CD4-positive, alpha-beta T cell (primary cell): Measurements from ENCODE around the gene AHNAK2. TPM values are rescaled to one million over a fixed set of nuclear protein-coding genes. Genes with fewer than 3 reads are reported as not detected.

Experiments used
- ATAC-seq: fragments of 200-7000 bp; cut with Tn5 transposase; one replicate; pipeline ENCODE4 v1.10.0; 2022; ENCODE audit warnings: mild to moderate bottlenecking; ENCODE audit not compliant: poor library complexity
- CTCF ChIA-PET: fragments of 350-600 bp; sonication (Branson Sonifier 250); formaldehyde crosslinking; loops from one replicate; lab custom pipeline; 2021; ENCODE audit warnings: antibody characterized with exemption, inconsistent platforms; lab: Charles Lee
- POLR2A ChIA-PET: fragments of 350-600 bp; sonication (Branson Sonifier 250); formaldehyde crosslinking; loops from one replicate; lab custom pipeline; 2021; ENCODE audit warnings: antibody characterized with exemption, inconsistent platforms; lab: Charles Lee
- DNase-seq, 14 experiments: peaks; one replicate each; pipeline ENCODE4 v3.0.0-alpha.2; 2013 to 2020; ENCODE audit warnings: mixed read lengths in 2 of 14
- H3K27ac ChIP-seq, 2 donors: one replicate each; pipeline versions ENCODE4 v1.5.1 to v1.7.0; 2013; ENCODE audit warnings: low read length in 2 of 2, low read depth in 1 of 2, mild to moderate bottlenecking in 1 of 2
- H3K27me3 ChIP-seq, 2 experiments: 1 replicate in 1 of 2; 2 replicates in 1 of 2; pipeline versions ENCODE4 v1.6.1 to v1.7.0; 2013; ENCODE audit warnings: low read length in 2 of 2, control low read depth in 1 of 2, mild to moderate bottlenecking in 1 of 2, moderate library complexity in 1 of 2; ENCODE audit not compliant: insufficient read depth in 2 of 2, control insufficient read depth in 1 of 2
- H3K36me3 ChIP-seq: one replicate; pipeline ENCODE4 v1.6.1; 2013; ENCODE audit warnings: low read length, control low read depth; ENCODE audit not compliant: insufficient read depth
- H3K4me1 ChIP-seq: one replicate; pipeline ENCODE4 v1.6.1; 2013; ENCODE audit warnings: low read length, control low read depth; ENCODE audit not compliant: insufficient read depth
- H3K4me3 ChIP-seq: one replicate; pipeline ENCODE4 v1.5.1; 2013; ENCODE audit warnings: mild to moderate bottlenecking, low read length, moderate library complexity
- H3K9me3 ChIP-seq, 2 experiments: 1 replicate in 1 of 2; 2 replicates in 1 of 2; pipeline versions ENCODE4 v1.6.1 to v1.7.0; 2013; ENCODE audit warnings: low read length in 2 of 2, mild to moderate bottlenecking in 2 of 2, control low read depth in 1 of 2, moderate library complexity in 1 of 2; ENCODE audit not compliant: control insufficient read depth in 1 of 2, insufficient read depth in 1 of 2
- H3K27ac Mint-ChIP-seq: one replicate; pipeline ENCODE4 v1.8.0; 2020; ENCODE audit warnings: mixed read lengths
- H3K27me3 Mint-ChIP-seq: one replicate; pipeline ENCODE4 v1.8.0; 2021; ENCODE audit warnings: mixed read lengths
- H3K36me3 Mint-ChIP-seq: one replicate; pipeline ENCODE4 v1.8.0; 2021; ENCODE audit warnings: low read depth, mixed read lengths
- H3K4me1 Mint-ChIP-seq: one replicate; pipeline ENCODE4 v1.8.0; 2021; ENCODE audit warnings: low read depth, mixed read lengths
- H3K4me3 Mint-ChIP-seq: one replicate; pipeline ENCODE4 v1.8.0; 2020; ENCODE audit warnings: mild to moderate bottlenecking, mixed read lengths
- H3K9me3 Mint-ChIP-seq: one replicate; pipeline ENCODE4 v1.8.0; 2020; ENCODE audit warnings: mixed read lengths
- intact Hi-C, 2 experiments: fragments of 100-400 bp; cut with DNase I in 1 of 2; cut with micrococcal nuclease in 1 of 2; formaldehyde crosslinking; loops; one replicate each; pipeline versions ENCODE4 v1.15.1 to v1.9.0; 2023 to 2025; cut with DNase I, micrococcal nuclease
- total RNA-seq, 174 experiments: library from RNA in 2 of 174; stranded (reverse) in 2 of 174; gene quantifications; one replicate each; pipeline ENCODE4 v1.2.3 and lab custom pipeline; 2021 to 2026
- TF ChIP-seq, protein P1 (sequence below): fragments of 200-600 bp; IDR thresholded peaks from one replicate; pipeline ENCODE4 v1.8.0; 2022; ENCODE audit warnings: antibody characterized with exemption, mild to moderate bottlenecking

Gene AHNAK2
- total RNA-seq, 2 experiments from 2014 or later: 0.05 TPM; not detected in 1

DNA sequence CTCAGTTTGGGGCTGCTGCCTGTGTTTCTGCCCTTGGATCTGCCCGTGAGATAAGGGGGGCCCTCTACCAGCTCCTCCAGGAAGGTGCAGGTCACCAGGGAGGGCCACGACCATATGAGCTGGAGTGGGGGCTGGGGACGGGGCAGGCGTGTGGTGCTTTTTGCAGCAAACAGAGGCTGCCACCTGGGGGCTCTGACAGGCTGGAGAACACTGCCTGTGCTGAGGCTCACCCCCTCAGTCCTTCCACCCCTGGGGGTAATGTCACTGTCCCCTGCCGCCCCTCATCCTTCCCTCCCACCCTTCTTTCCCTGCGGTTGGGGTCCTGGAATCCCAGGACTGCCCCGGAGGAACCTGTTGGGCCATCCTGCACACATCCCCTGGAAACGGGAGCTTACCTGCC lies 50.3 kb downstream of the AHNAK2 start:
- peaks cover 10% of the 10 kb centered on the region for H3K4me1 ChIP-seq
- ChIA-PET CTCF (no interaction called here), POLR2A (no interaction called here)
- Mint-ChIP-seq H3K9me3 (no peaks in the 10 kb centered on the region), H3K4me3 (no peak overlapping the region), H3K36me3 (no peaks in the 10 kb centered on the region), H3K27me3 (no peaks in the 10 kb centered on the region), H3K27ac (no peak overlapping the region), H3K4me1 (no peaks in the 10 kb centered on the region)
- ATAC-seq (no peak), DNase-seq (peak in 1 of 14 experiments; percentile 16)
- no peak overlapping the region for H3K4me3 ChIP-seq
- H3K36me3 ChIP-seq: no peaks in the 10 kb centered on the region
- peaks cover 0 to 7% of the 10 kb centered on the region in 2 experiments for H3K27me3 ChIP-seq
- H3K27ac ChIP-seq: no peak overlapping the region
- intact Hi-C loops: no loop called here
- H3K9me3 ChIP-seq: peaks cover 0 to 18% of the 10 kb centered on the region in 2 experiments
- TF ChIP-seq, protein P1, sequence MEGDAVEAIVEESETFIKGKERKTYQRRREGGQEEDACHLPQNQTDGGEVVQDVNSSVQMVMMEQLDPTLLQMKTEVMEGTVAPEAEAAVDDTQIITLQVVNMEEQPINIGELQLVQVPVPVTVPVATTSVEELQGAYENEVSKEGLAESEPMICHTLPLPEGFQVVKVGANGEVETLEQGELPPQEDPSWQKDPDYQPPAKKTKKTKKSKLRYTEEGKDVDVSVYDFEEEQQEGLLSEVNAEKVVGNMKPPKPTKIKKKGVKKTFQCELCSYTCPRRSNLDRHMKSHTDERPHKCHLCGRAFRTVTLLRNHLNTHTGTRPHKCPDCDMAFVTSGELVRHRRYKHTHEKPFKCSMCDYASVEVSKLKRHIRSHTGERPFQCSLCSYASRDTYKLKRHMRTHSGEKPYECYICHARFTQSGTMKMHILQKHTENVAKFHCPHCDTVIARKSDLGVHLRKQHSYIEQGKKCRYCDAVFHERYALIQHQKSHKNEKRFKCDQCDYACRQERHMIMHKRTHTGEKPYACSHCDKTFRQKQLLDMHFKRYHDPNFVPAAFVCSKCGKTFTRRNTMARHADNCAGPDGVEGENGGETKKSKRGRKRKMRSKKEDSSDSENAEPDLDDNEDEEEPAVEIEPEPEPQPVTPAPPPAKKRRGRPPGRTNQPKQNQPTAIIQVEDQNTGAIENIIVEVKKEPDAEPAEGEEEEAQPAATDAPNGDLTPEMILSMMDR: no peak

DNA sequence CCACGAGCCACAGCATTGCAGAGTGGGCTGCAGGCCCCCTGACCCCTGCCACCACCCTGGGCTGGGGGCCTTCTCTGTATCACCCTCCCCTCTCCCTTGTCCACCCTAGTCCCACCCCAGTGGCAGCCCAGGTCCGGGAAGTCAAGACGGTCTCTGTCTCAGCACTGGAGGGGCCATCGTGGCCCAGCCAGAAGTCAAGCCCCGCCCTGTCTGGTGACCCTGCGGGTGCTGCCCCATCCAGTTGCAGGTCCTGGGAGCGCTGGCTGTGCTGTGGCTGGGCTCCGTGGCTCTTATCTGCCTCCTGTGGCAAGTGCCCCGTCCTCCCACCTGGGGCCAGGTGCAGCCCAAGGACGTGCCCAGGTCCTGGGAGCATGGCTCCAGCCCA lies 50.8 kb downstream of the AHNAK2 start:
- no peaks in the 10 kb centered on the region for H3K27me3 Mint-ChIP-seq
- Histone ChIP-seq H3K4me3 (no peak overlapping the region), H3K4me1 (peaks cover 6% of the 10 kb centered on the region), H3K9me3 (peaks cover 0 to 18% of the 10 kb centered on the region in 2 experiments), H3K36me3 (no peaks in the 10 kb centered on the region), H3K27ac (no peak overlapping the region), H3K27me3 (peaks cover 0 to 7% of the 10 kb centered on the region in 2 experiments)
- intact Hi-C loops: no loop called here
- DNase-seq (peak in 1 of 14 experiments; percentile 14), ATAC-seq (no peak)
- TF ChIP-seq, protein P1: no peak
- H3K4me3 Mint-ChIP-seq: no peak overlapping the region
- H3K9me3 Mint-ChIP-seq: no peaks in the 10 kb centered on the region
- H3K36me3 Mint-ChIP-seq: no peaks in the 10 kb centered on the region
- POLR2A ChIA-PET: no interaction called here
- CTCF ChIA-PET: no interaction called here
- H3K27ac Mint-ChIP-seq: no peak overlapping the region
- H3K4me1 Mint-ChIP-seq: no peaks in the 10 kb centered on the region

DNA sequence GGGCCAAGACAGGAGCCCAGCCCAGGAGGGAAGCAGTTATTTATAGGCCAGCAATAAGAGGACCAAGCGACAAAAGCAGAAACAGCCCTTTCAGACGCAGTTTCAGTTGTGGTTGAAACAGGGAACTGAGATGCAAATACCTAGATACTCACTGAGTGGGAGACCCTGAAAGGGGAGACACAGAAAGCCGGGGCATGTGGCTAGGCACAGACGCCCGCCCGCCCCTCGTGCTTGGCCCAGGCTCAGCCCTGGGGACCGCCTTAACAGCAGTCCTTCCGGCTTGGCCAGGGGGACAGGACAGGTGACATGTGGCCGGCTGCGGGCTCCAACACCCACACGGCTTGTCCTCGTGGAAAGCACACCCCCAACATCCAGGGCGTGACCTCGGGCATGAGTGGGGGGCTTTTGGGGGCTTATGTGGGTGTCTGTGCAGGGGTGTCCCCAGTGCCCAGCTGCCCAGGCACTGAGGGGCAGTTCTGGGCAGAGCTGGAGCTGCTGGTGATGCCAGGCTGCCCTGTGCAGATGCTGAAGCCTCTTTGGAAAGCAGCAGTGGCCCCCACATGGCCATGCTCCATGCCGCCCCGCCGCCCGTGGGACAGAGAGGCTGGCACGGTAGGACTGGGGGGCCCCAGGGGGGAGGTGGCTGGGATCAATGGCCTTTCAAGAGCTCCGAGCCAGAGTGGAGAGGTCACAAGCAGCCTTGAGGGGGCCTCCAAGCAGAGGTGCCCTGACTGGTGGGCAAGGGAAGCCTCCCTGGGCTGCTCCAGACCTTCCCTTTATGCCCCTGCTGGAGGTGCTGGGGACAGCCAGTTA lies 51.3 kb downstream of the AHNAK2 start:
- DNase-seq (peak in 3 of 14 experiments; percentile 17 to 29 (median 28)), ATAC-seq (no peak)
- peaks cover 0 to 7% of the 10 kb centered on the region in 2 experiments for H3K27me3 ChIP-seq
- TF ChIP-seq, protein P1: no peak
- no peaks in the 10 kb centered on the region for H3K36me3 Mint-ChIP-seq
- intact Hi-C loops: no loop called here
- no peak overlapping the region for H3K4me3 ChIP-seq
- peaks cover 0 to 18% of the 10 kb centered on the region in 2 experiments for H3K9me3 ChIP-seq
- no peak overlapping the region for H3K27ac Mint-ChIP-seq
- CTCF ChIA-PET: no interaction called here
- H3K27me3 Mint-ChIP-seq: no peaks in the 10 kb centered on the region
- H3K4me3 Mint-ChIP-seq: no peak overlapping the region
- H3K36me3 ChIP-seq: no peaks in the 10 kb centered on the region
- no peaks in the 10 kb centered on the region for H3K4me1 Mint-ChIP-seq
- POLR2A ChIA-PET: no interaction called here
- no peaks in the 10 kb centered on the region for H3K9me3 Mint-ChIP-seq
- peaks cover 6% of the 10 kb centered on the region for H3K4me1 ChIP-seq
- H3K27ac ChIP-seq: no peak overlapping the region
